ENCODE results near the gene SDK1.

The SDK1 gene

DNA sequence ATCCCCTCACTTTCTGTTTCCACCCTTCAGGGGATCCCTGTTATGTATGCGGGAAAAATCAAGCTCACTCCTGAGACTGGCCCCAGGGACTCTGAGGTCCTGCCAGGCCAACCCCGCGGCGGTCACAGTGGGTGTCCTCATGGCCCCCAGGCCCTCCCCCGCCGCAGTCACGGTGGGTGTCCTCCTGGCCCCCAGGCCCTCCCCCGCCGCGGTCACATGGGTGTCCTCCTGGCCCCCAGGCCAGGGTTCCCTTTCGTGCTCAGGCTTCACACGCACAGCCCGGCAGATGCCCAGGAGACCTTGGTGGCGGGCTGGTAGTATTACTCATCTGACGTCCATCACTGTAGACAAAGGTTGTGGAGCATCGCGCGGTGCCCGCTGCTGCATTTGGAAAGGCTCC lies 890.0 kb downstream of the SDK1 start:
- peaks cover 0 to 3% of the 10 kb centered on the region in 2 experiments for H3K36me3 ChIP-seq (ENCODE audit: control insufficient read depth in 1 of 2, insufficient read depth in 2 of 2, low read depth in 1 of 2, low read length in 2 of 2)
- no peak overlapping the region for H4K8ac ChIP-seq (ENCODE audit: low read length)
- DNase-seq, result no peak
- H2BK5ac ChIP-seq (ENCODE audit: low read depth, low read length, poor library complexity, severe bottlenecking), result no peak overlapping the region
- no peaks in the 10 kb centered on the region for H3K27me3 ChIP-seq (ENCODE audit: control insufficient read depth in 1 of 2, insufficient read depth in 1 of 2, low read length in 2 of 2)
- no peaks in the 10 kb centered on the region for H3K79me1 ChIP-seq (replicated peaks; ENCODE audit: low read length, poor library complexity, severe bottlenecking)
- WGBS, result 95% methylated on average over 19 of the region's 19 CpGs
- no peak overlapping the region for H3K4me3 ChIP-seq (ENCODE audit: insufficient read depth in 1 of 2, low read depth in 1 of 2, low read length in 2 of 2)
- no peak overlapping the region for H3K4me2 ChIP-seq (ENCODE audit: low read length, poor library complexity, severe bottlenecking)
- H3K27ac ChIP-seq (ENCODE audit: low read length, poor library complexity, severe bottlenecking), result no peak overlapping the region
- no peak overlapping the region for H3K9ac ChIP-seq (ENCODE audit: low read length)
- no peak overlapping the region for H3K18ac ChIP-seq (ENCODE audit: low read depth in 1 of 2, low read length in 2 of 2)
- no peak overlapping the region for H2AFZ ChIP-seq (ENCODE audit: low read depth, low read length)
- no peak overlapping the region for H2BK12ac ChIP-seq (ENCODE audit: low read length in 2 of 2)
- no peak overlapping the region for H3K23ac ChIP-seq (ENCODE audit: low read length in 2 of 2)
- no peaks in the 10 kb centered on the region for H3K9me3 ChIP-seq (ENCODE audit: control insufficient read depth, low read length)
- H3K4me1 ChIP-seq (ENCODE audit: control insufficient read depth, insufficient read depth, low read depth, low read length), result peaks cover 15% of the 10 kb centered on the region
- no peak overlapping the region for H3K14ac ChIP-seq (ENCODE audit: low read length in 2 of 2)
- no peak overlapping the region for H3K4ac ChIP-seq (ENCODE audit: low read depth in 1 of 2, low read length in 2 of 2)
- no peak overlapping the region for H2BK15ac ChIP-seq (ENCODE audit: low read depth, poor library complexity, severe bottlenecking)
- no peak overlapping the region for H2AK5ac ChIP-seq (ENCODE audit: low read length, severe bottlenecking)
- H2BK120ac ChIP-seq (ENCODE audit: low read depth, low read length), result no peak overlapping the region
- no peak overlapping the region for H4K91ac ChIP-seq (ENCODE audit: low read length)

DNA sequence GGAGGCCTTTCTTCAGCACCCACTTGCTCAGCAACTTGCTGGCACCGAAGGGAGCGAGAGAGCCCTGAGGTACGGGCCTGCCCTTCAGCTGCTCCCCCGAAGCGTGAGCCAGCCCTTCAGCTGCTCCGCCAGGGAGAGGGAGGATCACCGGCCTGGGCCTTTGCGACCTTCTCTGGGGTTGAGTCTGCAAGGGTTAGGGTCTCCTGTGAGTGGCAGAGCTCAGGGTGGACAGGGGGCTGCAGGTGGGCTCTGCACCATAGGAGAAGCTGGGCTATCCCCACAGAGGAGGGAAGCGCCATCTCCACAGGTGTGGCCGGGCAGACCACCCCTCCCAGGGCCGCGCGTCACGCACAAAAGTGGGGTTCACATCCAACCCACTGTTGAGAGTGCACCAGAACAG lies 890.5 kb downstream of the SDK1 start:
- Histone ChIP-seq H3K27ac (ENCODE audit: low read length, poor library complexity, severe bottlenecking) (no peak overlapping the region), H2BK12ac (ENCODE audit: low read length in 2 of 2) (no peak overlapping the region), H3K4me3 (ENCODE audit: insufficient read depth in 1 of 2, low read depth in 1 of 2, low read length in 2 of 2) (no peak overlapping the region), H3K23ac (ENCODE audit: low read length in 2 of 2) (no peak overlapping the region), H2BK120ac (ENCODE audit: low read depth, low read length) (no peak overlapping the region), H3K79me1 (replicated peaks; ENCODE audit: low read length, poor library complexity, severe bottlenecking) (no peaks in the 10 kb centered on the region), H3K4ac (ENCODE audit: low read depth in 1 of 2, low read length in 2 of 2) (no peak overlapping the region), H3K18ac (ENCODE audit: low read depth in 1 of 2, low read length in 2 of 2) (no peak overlapping the region), H4K8ac (ENCODE audit: low read length) (no peak overlapping the region), H3K4me1 (ENCODE audit: control insufficient read depth, insufficient read depth, low read depth, low read length) (peaks cover 15% of the 10 kb centered on the region), H3K4me2 (ENCODE audit: low read length, poor library complexity, severe bottlenecking) (no peak overlapping the region), H2AFZ (ENCODE audit: low read depth, low read length) (no peak overlapping the region), H3K14ac (ENCODE audit: low read length in 2 of 2) (no peak overlapping the region), H3K36me3 (ENCODE audit: control insufficient read depth in 1 of 2, insufficient read depth in 2 of 2, low read depth in 1 of 2, low read length in 2 of 2) (peaks cover 0 to 3% of the 10 kb centered on the region in 2 experiments), H3K9ac (ENCODE audit: low read length) (no peak overlapping the region), H3K9me3 (ENCODE audit: control insufficient read depth, low read length) (no peaks in the 10 kb centered on the region), H3K27me3 (ENCODE audit: control insufficient read depth in 1 of 2, insufficient read depth in 1 of 2, low read length in 2 of 2) (no peaks in the 10 kb centered on the region), H4K91ac (ENCODE audit: low read length) (no peak overlapping the region), H2BK5ac (ENCODE audit: low read depth, low read length, poor library complexity, severe bottlenecking) (no peak overlapping the region), H2BK15ac (ENCODE audit: low read depth, poor library complexity, severe bottlenecking) (no peak overlapping the region), H2AK5ac (ENCODE audit: low read length, severe bottlenecking) (no peak overlapping the region)
- no peak for DNase-seq
- WGBS, result 93% methylated on average over 14 of the region's 14 CpGs

DNA sequence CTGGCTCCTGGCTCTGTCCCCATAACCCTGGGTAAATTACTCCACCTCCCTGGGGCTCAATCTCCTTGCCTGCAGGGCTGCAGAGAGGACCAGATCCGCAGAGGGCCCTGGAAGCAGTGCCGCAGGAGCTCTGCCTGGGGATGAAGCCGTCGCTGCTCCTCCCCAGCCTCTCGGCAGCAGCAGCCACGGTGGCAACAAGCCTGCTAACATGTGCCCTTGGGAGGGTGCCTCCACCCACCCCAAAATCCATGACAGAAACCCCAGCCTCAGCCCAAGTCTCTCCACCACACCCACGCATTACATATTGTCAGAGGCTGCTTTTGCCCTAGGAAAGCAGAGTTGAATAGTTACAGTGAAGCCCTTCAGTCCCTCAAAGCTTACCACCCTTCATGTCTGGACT lies 894.6 kb downstream of the SDK1 start:
- WGBS, result 83% methylated on average over 7 of the region's 7 CpGs
- Histone ChIP-seq H3K23ac (ENCODE audit: low read length in 2 of 2) (no peak overlapping the region), H2BK12ac (ENCODE audit: low read length in 2 of 2) (no peak overlapping the region), H3K9me3 (ENCODE audit: control insufficient read depth, low read length) (no peaks in the 10 kb centered on the region), H2AK5ac (ENCODE audit: low read length, severe bottlenecking) (no peak overlapping the region), H2BK15ac (ENCODE audit: low read depth, poor library complexity, severe bottlenecking) (no peak overlapping the region), H3K79me1 (replicated peaks; ENCODE audit: low read length, poor library complexity, severe bottlenecking) (no peaks in the 10 kb centered on the region), H3K9ac (ENCODE audit: low read length) (no peak overlapping the region), H2BK120ac (ENCODE audit: low read depth, low read length) (no peak overlapping the region), H3K14ac (ENCODE audit: low read length in 2 of 2) (no peak overlapping the region), H2BK5ac (ENCODE audit: low read depth, low read length, poor library complexity, severe bottlenecking) (no peak overlapping the region), H3K27ac (ENCODE audit: low read length, poor library complexity, severe bottlenecking) (no peak overlapping the region), H2AFZ (ENCODE audit: low read depth, low read length) (no peak overlapping the region), H3K4me1 (ENCODE audit: control insufficient read depth, insufficient read depth, low read depth, low read length) (peaks cover under 1% of the 10 kb centered on the region), H4K8ac (ENCODE audit: low read length) (no peak overlapping the region), H3K36me3 (ENCODE audit: control insufficient read depth in 1 of 2, insufficient read depth in 2 of 2, low read depth in 1 of 2, low read length in 2 of 2) (peaks cover 0 to 3% of the 10 kb centered on the region in 2 experiments), H3K18ac (ENCODE audit: low read depth in 1 of 2, low read length in 2 of 2) (no peak overlapping the region), H3K4me2 (ENCODE audit: low read length, poor library complexity, severe bottlenecking) (no peak overlapping the region), H3K4me3 (ENCODE audit: insufficient read depth in 1 of 2, low read depth in 1 of 2, low read length in 2 of 2) (no peak overlapping the region), H4K91ac (ENCODE audit: low read length) (no peak overlapping the region), H3K4ac (ENCODE audit: low read depth in 1 of 2, low read length in 2 of 2) (no peak overlapping the region), H3K27me3 (ENCODE audit: control insufficient read depth in 1 of 2, insufficient read depth in 1 of 2, low read length in 2 of 2) (no peaks in the 10 kb centered on the region)
- DNase-seq, result no peak

DNA sequence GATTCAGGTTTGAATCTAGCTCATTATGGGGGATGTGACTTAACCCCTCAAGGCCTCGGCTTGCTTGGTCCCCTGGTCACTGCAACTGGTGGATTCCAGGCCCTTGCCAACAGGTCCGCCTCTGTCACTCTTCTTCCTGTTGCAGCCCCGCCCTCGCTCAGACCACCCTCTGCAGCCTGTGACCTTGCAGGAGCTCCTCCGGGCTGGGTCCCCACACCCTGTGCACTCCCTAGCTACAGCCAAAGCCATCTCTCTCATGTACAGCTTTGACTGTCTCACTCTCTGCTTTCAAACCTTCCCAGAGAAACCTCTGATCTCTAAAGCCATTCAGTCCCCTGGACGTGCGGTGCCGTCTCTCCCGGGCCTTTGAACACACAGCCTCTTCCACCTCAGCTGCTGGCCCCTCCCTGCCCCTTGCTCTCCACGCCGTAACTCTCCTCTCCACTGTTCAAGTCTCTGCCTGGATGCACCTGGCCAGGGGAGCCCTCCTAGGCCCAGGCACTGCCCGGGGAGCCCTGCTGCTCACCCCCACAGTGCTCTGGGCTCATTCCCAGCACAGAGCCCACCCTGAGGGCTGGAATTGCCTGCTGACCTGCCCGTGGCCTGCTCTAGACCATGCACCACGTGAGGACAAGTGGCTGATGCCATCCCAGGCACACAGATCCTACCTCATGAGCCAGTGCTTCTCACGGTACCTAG lies 895.2 kb downstream of the SDK1 start:
- no peak overlapping the region for H3K4me2 ChIP-seq (ENCODE audit: low read length, poor library complexity, severe bottlenecking)

More for the DNA sequence above, 895.2 kb downstream of the SDK1 start:
- Histone ChIP-seq H3K27me3 (ENCODE audit: control insufficient read depth in 1 of 2, insufficient read depth in 1 of 2, low read length in 2 of 2) (no peaks in the 10 kb centered on the region), H3K4ac (ENCODE audit: low read depth in 1 of 2, low read length in 2 of 2) (no peak overlapping the region), H3K23ac (ENCODE audit: low read length in 2 of 2) (no peak overlapping the region), H3K36me3 (ENCODE audit: control insufficient read depth in 1 of 2, insufficient read depth in 2 of 2, low read depth in 1 of 2, low read length in 2 of 2) (peaks cover 0 to 3% of the 10 kb centered on the region in 2 experiments), H2BK120ac (ENCODE audit: low read depth, low read length) (no peak overlapping the region), H3K4me3 (ENCODE audit: insufficient read depth in 1 of 2, low read depth in 1 of 2, low read length in 2 of 2) (no peak overlapping the region), H3K79me1 (replicated peaks; ENCODE audit: low read length, poor library complexity, severe bottlenecking) (no peaks in the 10 kb centered on the region), H3K18ac (ENCODE audit: low read depth in 1 of 2, low read length in 2 of 2) (no peak overlapping the region), H3K4me1 (ENCODE audit: control insufficient read depth, insufficient read depth, low read depth, low read length) (no peaks in the 10 kb centered on the region), H3K14ac (ENCODE audit: low read length in 2 of 2) (no peak overlapping the region), H2BK5ac (ENCODE audit: low read depth, low read length, poor library complexity, severe bottlenecking) (no peak overlapping the region), H4K91ac (ENCODE audit: low read length) (no peak overlapping the region), H3K27ac (ENCODE audit: low read length, poor library complexity, severe bottlenecking) (no peak overlapping the region), H3K9ac (ENCODE audit: low read length) (no peak overlapping the region), H2BK15ac (ENCODE audit: low read depth, poor library complexity, severe bottlenecking) (no peak overlapping the region), H2AFZ (ENCODE audit: low read depth, low read length) (no peak overlapping the region), H4K8ac (ENCODE audit: low read length) (no peak overlapping the region), H3K9me3 (ENCODE audit: control insufficient read depth, low read length) (no peaks in the 10 kb centered on the region), H2AK5ac (ENCODE audit: low read length, severe bottlenecking) (no peak overlapping the region), H2BK12ac (ENCODE audit: low read length in 2 of 2) (no peak overlapping the region)
- 81% methylated on average over 15 of the region's 15 CpGs for WGBS
- no peak for DNase-seq

Data from mesenchymal stem cell (in vitro differentiated cells and primary cell).